ENCODE measurements around the gene SLC12A6.

- TF ChIP-seq POLR2AphosphoS5 (IDR thresholded peaks at IDR 0.05; ENCODE audit: borderline replicate concordance, low read depth, low read length) (no peak), EZH2 (IDR thresholded peaks at IDR 0.05) (no peak)
Measured at GRCh38 chr15:34330279-34330678, 7.3 kb downstream of the SLC12A6 start.

All from SK-N-MC (cell line).